Uterus (tissue), 4 donors: ENCODE results near the gene PPP6R2. TPM values are rescaled to one million over a fixed set of nuclear protein-coding genes. Genes with fewer than 3 reads are reported as not detected.

Experiments
- DNase-seq, 2 donors: peaks; one replicate each; pipeline ENCODE4 v3.0.0-alpha.2; 2019 to 2020
- H3K27ac ChIP-seq, 2 donors: fragments of 200-600 bp; sonication (generic); 1 replicate in 1 of 2; 2 replicates in 1 of 2; pipeline ENCODE4 v1.5.1; 2016 to 2018
- H3K27me3 ChIP-seq, 2 donors: fragments of 200-600 bp; sonication (generic); one replicate each; pipeline ENCODE4 v1.5.1; 2018 to 2019; ENCODE audit warnings: control low read depth in 1 of 2
- H3K36me3 ChIP-seq, 2 donors: fragments of 200-600 bp; sonication (generic); one replicate each; pipeline ENCODE4 v1.5.1; 2019; ENCODE audit warnings: control low read depth in 1 of 2
- H3K4me1 ChIP-seq, 2 donors: fragments of 200-600 bp; sonication (generic); one replicate each; pipeline ENCODE4 v1.5.1; 2018 to 2019; ENCODE audit warnings: control low read depth in 1 of 2
- H3K4me3 ChIP-seq, 2 donors: fragments of 200-600 bp; sonication (generic); 1 replicate in 1 of 2; 2 replicates in 1 of 2; pipeline ENCODE4 v1.5.1; 2018 to 2019; ENCODE audit warnings: mild to moderate bottlenecking in 1 of 2
- H3K9me3 ChIP-seq, 2 donors: fragments of 200-600 bp; sonication (generic); one replicate each; pipeline ENCODE4 v1.5.1; 2019; ENCODE audit warnings: control low read depth in 1 of 2
- CTCF ChIP-seq, 4 experiments: fragments of 200-600 bp in 2 of 4; fragments of 450-650 bp in 2 of 4; sonication (generic) in 2 of 4; IDR thresholded peaks; one replicate each; pipeline ENCODE4 v1.5.1; 2016 to 2019; ENCODE audit warnings: antibody characterized with exemption in 4 of 4, mild to moderate bottlenecking in 2 of 4, moderate library complexity in 1 of 4
- POLR2A ChIP-seq, 2 donors: fragments of 450-650 bp; IDR thresholded peaks; one replicate each; pipeline ENCODE4 v1.6.1; 2016; ENCODE audit warnings: antibody characterized with exemption in 2 of 2, mild to moderate bottlenecking in 1 of 2, moderate library complexity in 1 of 2
- intact Hi-C: fragments of 100-400 bp; cut with DNase I; formaldehyde crosslinking; loops from one replicate; pipeline ENCODE4 v1.15.1; 2023; ENCODE audit warnings: low total_unique reads
- total RNA-seq, 4 donors: library from RNA; depleted of rRNA in 3 of 4; stranded (reverse); fragments of >200 nt in 3 of 4; gene quantifications; one replicate each; pipeline versions ENCODE4 v1.1.0 to v1.2.4, GENCODE V29; 2014 to 2023
- donor health status: DM: yes; HTN: yes; CAD: no.

The PPP6R2 gene
- total RNA-seq, 4 donors from 2014 or later = 42.4 to 73.1 (median 47.2) TPM

DNA sequence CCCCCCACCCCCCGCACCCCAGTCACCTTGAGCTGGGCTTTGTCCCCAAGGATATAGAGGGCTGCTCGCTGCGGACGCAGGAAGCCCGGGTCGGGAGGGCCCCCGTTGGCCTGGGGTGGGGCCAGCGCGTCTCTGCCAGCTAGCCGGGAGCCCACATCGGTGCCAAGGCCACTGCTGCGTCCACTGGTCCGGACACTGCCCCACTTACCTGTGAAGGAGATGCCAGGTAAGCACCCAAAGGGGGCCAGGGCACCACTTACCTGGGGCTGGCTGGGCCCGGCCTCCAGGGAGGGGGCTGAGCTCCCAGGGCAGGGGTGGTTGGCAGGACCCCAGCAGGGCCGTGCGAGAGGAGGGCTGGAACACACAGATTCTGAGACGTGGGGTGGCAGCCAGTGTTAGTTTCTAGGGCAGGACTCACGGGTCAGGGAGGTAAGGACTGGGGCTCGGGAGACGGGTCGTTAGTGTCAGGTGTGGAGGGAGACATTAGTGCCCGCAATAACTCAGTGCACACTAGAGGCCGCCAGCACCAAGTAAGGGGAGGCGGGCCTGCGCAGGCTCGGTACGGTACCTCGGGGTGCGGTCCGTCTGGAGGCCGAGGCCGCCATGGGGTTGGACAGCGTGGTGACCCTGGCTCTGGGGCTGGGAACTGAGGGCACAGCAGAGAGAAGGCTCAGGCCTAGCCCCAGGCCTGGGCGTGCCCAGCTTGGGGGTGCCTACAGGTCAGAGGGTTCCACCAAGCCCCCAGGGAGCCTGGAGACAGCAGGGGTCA, 113.5 kb downstream of the PPP6R2 start:
- Histone ChIP-seq H3K36me3 (no peaks in the 10 kb centered on the region), H3K27ac (no peak overlapping the region), H3K27me3 (no peaks in the 10 kb centered on the region), H3K4me1 (no peaks in the 10 kb centered on the region), H3K4me3 (no peak overlapping the region), H3K9me3 (no peaks in the 10 kb centered on the region)
- no peak for DNase-seq
- no peak for TF ChIP-seq POLR2A (IDR thresholded peaks at IDR 0.05)
- no peak for TF ChIP-seq CTCF (IDR thresholded peaks at IDR 0.05)
- intact Hi-C loops = no loop called here

- intact Hi-C loops = no loop called here
- no peaks in the 10 kb centered on the region for H3K4me1 ChIP-seq
- DNase-seq = no peak
- no peaks in the 10 kb centered on the region for H3K36me3 ChIP-seq
- no peak overlapping the region for H3K4me3 ChIP-seq
- no peak for TF ChIP-seq POLR2A (IDR thresholded peaks at IDR 0.05)
- TF ChIP-seq CTCF (IDR thresholded peaks at IDR 0.05) = no peak
- H3K9me3 ChIP-seq = no peaks in the 10 kb centered on the region
- H3K27me3 ChIP-seq = no peaks in the 10 kb centered on the region
- H3K27ac ChIP-seq = no peak overlapping the region
These were observed 115.9 kb downstream of the PPP6R2 start for GRCh38 chr22:50459016-50459415.

- no peaks in the 10 kb centered on the region for H3K9me3 ChIP-seq
- H3K27me3 ChIP-seq = no peaks in the 10 kb centered on the region
- no peak overlapping the region for H3K27ac ChIP-seq
- H3K36me3 ChIP-seq = no peaks in the 10 kb centered on the region
- TF ChIP-seq CTCF (IDR thresholded peaks at IDR 0.05) (no peak), POLR2A (IDR thresholded peaks at IDR 0.05) (no peak)
- DNase-seq = no peak
- H3K4me1 ChIP-seq = no peaks in the 10 kb centered on the region
- H3K4me3 ChIP-seq = no peak overlapping the region
- intact Hi-C loops = no loop called here
These were observed 116.5 kb downstream of the PPP6R2 start for GRCh38 chr22:50459496-50460140.

DNA sequence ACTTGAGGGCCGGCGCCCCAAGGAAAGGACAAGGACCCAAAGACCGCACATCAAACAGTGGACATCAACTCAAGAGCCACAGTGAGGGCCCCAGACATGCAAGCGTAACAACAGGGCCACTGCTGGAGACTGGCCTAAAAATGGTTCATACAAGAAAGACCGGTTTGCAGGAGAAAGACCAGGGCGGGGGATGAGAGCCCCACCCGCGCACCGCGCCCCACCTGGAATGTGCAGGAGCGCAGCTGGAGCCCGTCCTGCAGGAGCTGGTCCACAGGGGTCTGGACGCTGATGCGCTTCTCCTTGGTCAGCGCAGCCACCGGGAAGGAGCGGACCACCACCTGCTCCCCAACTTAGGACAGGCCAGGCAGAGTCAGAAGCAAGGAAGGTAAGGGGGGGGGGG, 117.8 kb downstream of the PPP6R2 start:
- H3K4me1 ChIP-seq = no peaks in the 10 kb centered on the region
- TF ChIP-seq CTCF (IDR thresholded peaks at IDR 0.05) (no peak), POLR2A (IDR thresholded peaks at IDR 0.05) (no peak)
- no peak overlapping the region for H3K4me3 ChIP-seq
- no peaks in the 10 kb centered on the region for H3K36me3 ChIP-seq
- intact Hi-C loops = no loop called here
- no peaks in the 10 kb centered on the region for H3K9me3 ChIP-seq
- no peak overlapping the region for H3K27ac ChIP-seq
- DNase-seq = no peak
- H3K27me3 ChIP-seq = no peaks in the 10 kb centered on the region

DNA sequence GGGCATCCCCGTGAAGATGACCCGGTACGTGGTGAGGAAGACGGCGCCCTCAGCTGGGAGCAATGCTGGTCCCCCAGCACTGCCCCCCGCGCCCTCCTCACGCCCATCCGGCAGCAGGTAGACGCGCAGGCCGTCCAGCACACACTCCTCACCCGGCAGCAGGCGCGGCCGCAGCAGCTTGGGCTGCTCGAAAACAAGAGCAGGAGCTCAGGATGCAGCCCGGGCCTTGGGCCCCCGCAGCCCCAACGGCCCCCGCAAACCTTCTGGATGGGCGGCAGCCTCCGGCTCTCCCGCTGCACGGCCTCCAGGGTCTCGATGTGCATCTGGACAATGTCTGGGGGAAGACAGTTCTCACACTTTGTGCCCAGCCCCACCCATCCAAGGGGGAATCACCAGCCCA, 118.4 kb downstream of the PPP6R2 start:
- Histone ChIP-seq H3K4me3 (no peak overlapping the region), H3K4me1 (no peaks in the 10 kb centered on the region), H3K9me3 (no peaks in the 10 kb centered on the region), H3K27ac (no peak overlapping the region), H3K27me3 (no peaks in the 10 kb centered on the region), H3K36me3 (no peaks in the 10 kb centered on the region)
- intact Hi-C loops = no loop called here
- no peak for TF ChIP-seq CTCF (IDR thresholded peaks at IDR 0.05)
- no peak for TF ChIP-seq POLR2A (IDR thresholded peaks at IDR 0.05)
- no peak for DNase-seq
